Osteocyte (in vitro differentiated cells): ENCODE data around the gene TRMT10A. TPM values are rescaled to one million over a fixed set of nuclear protein-coding genes. Genes with fewer than 3 reads are reported as not detected.

ENCODE experiments used
- DNase-seq: peaks from one replicate; pipeline ENCODE4 v3.0.0; 2021; ENCODE audit warnings: mixed read lengths; ENCODE audit not compliant: unreplicated experiment; ENCODE audit errors: extremely low spot score
- H3K27ac Mint-ChIP-seq: one replicate; pipeline ENCODE4 v1.8.0; 2021; ENCODE audit warnings: mild to moderate bottlenecking, mixed read lengths; ENCODE audit not compliant: unreplicated experiment
- H3K27me3 Mint-ChIP-seq: one replicate; pipeline ENCODE4 v1.8.0; 2021; ENCODE audit warnings: mixed read lengths; ENCODE audit not compliant: unreplicated experiment
- H3K36me3 Mint-ChIP-seq: one replicate; pipeline ENCODE4 v1.8.0; 2021; ENCODE audit warnings: mixed read lengths; ENCODE audit not compliant: unreplicated experiment
- H3K4me1 Mint-ChIP-seq: one replicate; pipeline ENCODE4 v1.8.0; 2021; ENCODE audit warnings: mixed read lengths; ENCODE audit not compliant: unreplicated experiment
- H3K4me3 Mint-ChIP-seq: one replicate; pipeline ENCODE4 v1.8.0; 2021; ENCODE audit warnings: mild to moderate bottlenecking, moderate library complexity, mixed read lengths; ENCODE audit not compliant: unreplicated experiment
- H3K9me3 Mint-ChIP-seq: one replicate; pipeline ENCODE4 v1.8.0; 2021; ENCODE audit warnings: mixed read lengths; ENCODE audit not compliant: unreplicated experiment
- total RNA-seq: library from RNA; stranded (reverse); gene quantifications from 2 replicates; pipeline ENCODE4 v1.2.1, GENCODE V29; 2021
- TF ChIP-seq, protein P1 (sequence below): fragments of 200-600 bp; sonication (generic); IDR thresholded peaks from 2 replicates; pipeline ENCODE4 v1.5.0; 2021; ENCODE audit warnings: antibody characterized with exemption, mild to moderate bottlenecking, moderate library complexity

Gene TRMT10A
- total RNA-seq, 1 donor from 2014 or later: 6.3 TPM

DNA sequence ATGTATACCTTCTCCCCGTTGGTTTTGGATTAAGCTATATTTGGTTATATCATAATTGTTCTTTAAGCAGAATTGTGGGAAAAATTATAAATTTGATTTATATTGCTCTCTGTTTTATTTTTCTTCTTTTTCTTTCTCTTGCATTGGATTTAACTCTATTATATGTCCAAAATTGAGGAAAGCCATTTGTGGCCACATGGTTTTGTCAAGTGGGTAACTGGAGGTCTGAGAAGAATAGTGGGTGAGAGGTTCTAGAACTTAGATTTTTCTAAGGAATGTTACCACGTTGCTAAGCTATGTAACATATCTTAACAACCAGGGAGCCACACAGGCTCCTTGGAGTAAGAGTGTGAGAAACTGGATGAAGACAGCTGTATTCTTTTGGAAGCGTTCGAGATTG lies 53.1 kb downstream of the TRMT10A start, which contains the start of gene C4orf17:
C4orf17 (plus strand) TSS at position 301 of the 400 bp plus-strand sequence. CDS start 2,061 bp downstream, outside the sequence.
- TF ChIP-seq, protein P1, sequence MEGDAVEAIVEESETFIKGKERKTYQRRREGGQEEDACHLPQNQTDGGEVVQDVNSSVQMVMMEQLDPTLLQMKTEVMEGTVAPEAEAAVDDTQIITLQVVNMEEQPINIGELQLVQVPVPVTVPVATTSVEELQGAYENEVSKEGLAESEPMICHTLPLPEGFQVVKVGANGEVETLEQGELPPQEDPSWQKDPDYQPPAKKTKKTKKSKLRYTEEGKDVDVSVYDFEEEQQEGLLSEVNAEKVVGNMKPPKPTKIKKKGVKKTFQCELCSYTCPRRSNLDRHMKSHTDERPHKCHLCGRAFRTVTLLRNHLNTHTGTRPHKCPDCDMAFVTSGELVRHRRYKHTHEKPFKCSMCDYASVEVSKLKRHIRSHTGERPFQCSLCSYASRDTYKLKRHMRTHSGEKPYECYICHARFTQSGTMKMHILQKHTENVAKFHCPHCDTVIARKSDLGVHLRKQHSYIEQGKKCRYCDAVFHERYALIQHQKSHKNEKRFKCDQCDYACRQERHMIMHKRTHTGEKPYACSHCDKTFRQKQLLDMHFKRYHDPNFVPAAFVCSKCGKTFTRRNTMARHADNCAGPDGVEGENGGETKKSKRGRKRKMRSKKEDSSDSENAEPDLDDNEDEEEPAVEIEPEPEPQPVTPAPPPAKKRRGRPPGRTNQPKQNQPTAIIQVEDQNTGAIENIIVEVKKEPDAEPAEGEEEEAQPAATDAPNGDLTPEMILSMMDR: no peak
- peaks cover 17% of the 10 kb centered on the region for H3K9me3 Mint-ChIP-seq
- peaks cover 50% of the 10 kb centered on the region for H3K27me3 Mint-ChIP-seq
- no peaks in the 10 kb centered on the region for H3K36me3 Mint-ChIP-seq
- DNase-seq: no peak
- H3K4me1 Mint-ChIP-seq: peaks cover 9% of the 10 kb centered on the region
- no peak within 1 kb of the TSS for H3K4me3 Mint-ChIP-seq
- no peak within 1 kb of the TSS for H3K27ac Mint-ChIP-seq

DNA sequence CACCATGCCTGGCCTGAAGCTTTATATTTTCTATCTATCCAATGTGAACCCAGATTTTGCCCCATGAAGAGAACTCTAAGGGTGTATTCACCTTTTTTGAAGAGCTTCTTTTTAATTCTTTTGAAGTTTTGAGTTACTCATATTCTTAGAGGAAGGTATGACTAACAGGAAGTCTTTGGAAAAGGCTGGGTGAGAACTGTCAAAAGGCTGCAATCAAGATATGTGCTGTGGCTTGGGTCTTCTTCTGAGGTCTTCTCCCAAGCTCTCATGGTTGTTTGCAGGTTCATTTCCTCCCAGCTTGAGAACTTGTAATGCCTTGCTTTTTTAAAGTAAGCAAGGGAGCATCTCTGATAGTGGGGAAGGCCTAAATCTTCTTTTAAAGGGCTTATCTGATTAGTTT lies 56.1 kb downstream of the TRMT10A start:
- Mint-ChIP-seq H3K4me3 (no peak overlapping the region), H3K27ac (no peak overlapping the region), H3K27me3 (peaks cover 33% of the 10 kb centered on the region), H3K36me3 (no peaks in the 10 kb centered on the region), H3K4me1 (peaks cover 9% of the 10 kb centered on the region), H3K9me3 (peaks cover 17% of the 10 kb centered on the region)
- TF ChIP-seq, protein P1: no peak
- no peak for DNase-seq

DNA sequence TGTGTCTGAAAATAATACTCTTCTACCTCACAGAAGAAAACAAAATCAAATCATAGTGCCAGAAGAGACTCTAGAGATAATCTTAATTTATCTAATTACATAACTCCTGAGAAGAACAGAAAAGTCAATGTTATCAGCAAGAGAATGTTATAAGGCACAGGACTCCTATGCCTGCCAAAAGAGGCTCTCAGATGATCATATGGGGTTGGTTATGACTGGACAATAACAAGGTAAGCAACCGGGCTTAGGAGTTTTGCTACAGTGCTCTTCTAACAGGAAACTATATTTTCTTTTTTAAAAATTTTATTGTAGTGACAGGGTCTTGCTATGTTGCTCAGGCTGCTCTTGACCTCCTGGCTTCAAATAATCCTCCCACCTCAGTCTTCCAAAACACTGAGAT lies 56.5 kb downstream of the TRMT10A start:
- DNase-seq: no peak
- H3K4me1 Mint-ChIP-seq: peaks cover 9% of the 10 kb centered on the region
- H3K36me3 Mint-ChIP-seq: no peaks in the 10 kb centered on the region
- TF ChIP-seq, protein P1: no peak
- peaks cover 17% of the 10 kb centered on the region for H3K9me3 Mint-ChIP-seq
- H3K27me3 Mint-ChIP-seq: peaks cover 33% of the 10 kb centered on the region
- H3K27ac Mint-ChIP-seq: no peak overlapping the region
- H3K4me3 Mint-ChIP-seq: no peak overlapping the region

DNA sequence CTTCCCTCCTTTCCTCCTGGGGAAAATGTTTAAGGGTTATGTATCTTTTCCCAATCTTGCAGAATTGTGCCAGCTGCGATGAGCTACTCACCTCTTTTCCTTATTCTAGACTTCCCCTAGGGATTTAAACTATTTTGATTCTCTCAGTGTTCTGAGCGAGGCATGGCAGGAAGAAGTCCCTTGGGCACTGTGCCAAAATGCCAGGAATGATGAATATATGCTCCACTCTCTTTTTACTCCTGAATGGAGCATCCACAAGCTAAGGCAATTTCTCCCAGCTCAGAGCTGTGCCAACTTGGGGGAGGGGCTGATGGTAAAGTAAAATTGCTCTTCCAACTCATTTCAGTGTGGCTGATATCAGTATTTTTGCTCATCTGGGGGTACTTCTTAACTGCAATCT lies 57.1 kb downstream of the TRMT10A start:
- Mint-ChIP-seq H3K27ac (no peak overlapping the region), H3K4me1 (peaks cover 9% of the 10 kb centered on the region), H3K9me3 (peaks cover 17% of the 10 kb centered on the region), H3K36me3 (no peaks in the 10 kb centered on the region), H3K4me3 (no peak overlapping the region), H3K27me3 (peaks cover 31% of the 10 kb centered on the region)
- TF ChIP-seq, protein P1: no peak
- no peak for DNase-seq

DNA sequence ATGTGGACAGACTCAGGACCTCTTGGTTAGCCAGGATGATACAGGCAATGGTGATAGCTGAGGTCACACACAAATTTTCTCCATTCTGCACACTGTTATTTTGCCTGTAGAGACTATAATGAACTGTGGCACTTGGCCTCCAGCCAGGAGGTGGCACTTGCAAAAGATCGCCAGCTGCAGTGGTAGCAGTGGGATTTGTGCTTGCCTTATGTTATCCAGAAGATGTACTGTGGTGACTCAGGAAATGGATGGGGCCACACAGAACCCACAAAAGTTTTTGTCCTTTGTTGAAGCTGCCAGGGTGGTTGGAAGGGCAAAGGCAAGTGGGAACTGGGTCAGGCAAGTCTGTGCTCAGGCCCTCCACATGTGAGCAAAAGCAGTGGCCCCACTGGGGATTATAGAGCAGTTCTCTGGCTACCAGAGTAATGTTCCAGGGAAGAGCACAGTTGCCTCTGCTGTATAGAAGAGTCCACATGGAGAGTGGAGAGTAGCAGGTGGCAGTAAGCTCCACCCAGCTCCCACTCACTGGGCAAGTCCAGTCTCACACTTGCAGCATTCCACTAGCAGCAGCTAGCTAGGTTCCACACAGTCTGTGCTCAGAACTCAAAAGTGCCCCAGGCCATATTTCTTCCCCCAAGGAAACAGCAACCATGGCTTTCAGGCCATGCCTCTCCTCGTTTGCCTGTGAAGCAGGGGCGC lies 58.9 kb downstream of the TRMT10A start:
- H3K4me1 Mint-ChIP-seq: peaks cover 9% of the 10 kb centered on the region
- TF ChIP-seq, protein P1: no peak
- H3K9me3 Mint-ChIP-seq: peaks cover 14% of the 10 kb centered on the region
- H3K4me3 Mint-ChIP-seq: no peak overlapping the region
- no peaks in the 10 kb centered on the region for H3K36me3 Mint-ChIP-seq
- H3K27me3 Mint-ChIP-seq: peaks cover 22% of the 10 kb centered on the region
- no peak overlapping the region for H3K27ac Mint-ChIP-seq
- DNase-seq: no peak

Other genes with a start within 250 kb of the TRMT10A start
- gene ADH1B, start 242.6 kb downstream of the TRMT10A start, total RNA-seq: 5.7 and 8.8 TPM in 2 replicates
- gene ADH1C, start 211.3 kb downstream of the TRMT10A start, total RNA-seq: not detected in 2 replicates
- gene ADH7, start 128.7 kb downstream of the TRMT10A start, total RNA-seq: not detected in 2 replicates
- gene C4orf17, start 53.0 kb downstream of the TRMT10A start, total RNA-seq: not detected in 2 replicates
- gene MTTP, start 10.8 kb upstream of the TRMT10A start, total RNA-seq: not detected in 2 replicates
- gene C4orf54, start 93.8 kb upstream of the TRMT10A start, total RNA-seq: not detected in 2 replicates